GM19463 (cell line): ENCODE data around the gene TTL.
"Not testable (repeated sequence)": the region's sequence is repeated elsewhere in the genome, so short reads cannot be mapped to it uniquely, and the experiment has no call there.

Experiments
- ATAC-seq: cut with Tn5 transposase; IDR thresholded peaks from one replicate; pipeline ENCODE4 v1.9.1; 2021; ENCODE audit warnings: mild to moderate bottlenecking, moderate library complexity; ENCODE audit not compliant: unreplicated experiment

The TTL gene

GRCh38 chr2:112481528-112482233 lies at the start of gene TTL:
TSS of gene TTL (plus strand) at chr2:112482156. CDS start at chr2:112482345, 189 bp downstream.
- ATAC-seq = peak; percentile 62

DNA sequence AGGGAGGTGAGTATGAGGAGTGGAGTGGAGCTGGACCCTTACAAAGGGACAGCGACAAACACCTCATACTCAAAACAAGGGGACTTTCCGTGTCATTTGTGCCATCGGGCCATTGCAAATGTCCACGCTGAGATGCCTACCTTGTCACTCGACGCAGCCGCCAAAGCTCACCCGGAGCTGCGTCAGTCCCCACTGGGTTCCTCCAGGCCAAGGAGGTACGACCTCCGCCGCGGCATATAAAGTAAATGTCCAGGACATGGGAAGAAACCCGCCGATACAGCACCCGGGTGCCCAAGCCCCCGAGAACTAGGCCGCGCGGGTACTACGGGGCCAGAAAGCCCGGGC lies 49.6 kb upstream of the TTL start:
- not testable (repeated sequence) for ATAC-seq

DNA sequence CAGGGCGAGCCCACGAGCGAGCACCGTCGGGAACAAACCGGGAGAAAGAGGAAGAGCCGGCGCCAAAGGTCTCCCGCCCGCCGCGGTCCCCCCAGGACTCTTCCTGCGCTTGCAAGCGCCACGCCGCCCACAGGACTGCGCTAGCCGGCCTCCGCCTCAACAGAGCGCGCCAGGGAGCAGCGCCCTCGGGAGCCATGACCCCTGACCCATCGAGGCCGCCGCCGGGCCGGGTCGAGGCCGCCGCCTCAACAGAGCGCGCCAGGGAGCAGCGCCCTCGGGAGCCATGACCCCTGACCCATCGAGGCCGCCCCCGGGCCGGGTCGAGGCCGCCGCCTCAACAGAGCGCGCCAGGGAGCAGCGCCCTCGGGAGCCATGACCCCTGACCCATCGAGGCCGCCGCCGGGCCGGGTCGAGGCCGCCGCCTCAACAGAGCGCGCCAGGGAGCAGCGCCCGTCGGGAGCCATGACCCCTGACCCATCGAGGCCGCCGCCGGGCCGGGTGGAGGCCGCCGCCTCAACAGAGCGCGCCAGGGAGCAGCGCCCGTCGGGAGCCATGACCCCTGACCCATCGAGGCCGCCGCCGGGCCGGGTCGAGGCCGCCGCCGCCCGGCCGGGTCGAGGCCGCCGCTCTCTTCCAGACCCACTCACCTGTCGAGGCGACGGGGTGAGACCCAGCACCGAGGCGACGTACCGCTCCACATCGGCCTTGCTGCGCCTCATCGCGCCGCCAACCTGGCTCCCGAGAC lies 49.0 kb upstream of the TTL start:
- peak; percentile 37 for ATAC-seq

DNA sequence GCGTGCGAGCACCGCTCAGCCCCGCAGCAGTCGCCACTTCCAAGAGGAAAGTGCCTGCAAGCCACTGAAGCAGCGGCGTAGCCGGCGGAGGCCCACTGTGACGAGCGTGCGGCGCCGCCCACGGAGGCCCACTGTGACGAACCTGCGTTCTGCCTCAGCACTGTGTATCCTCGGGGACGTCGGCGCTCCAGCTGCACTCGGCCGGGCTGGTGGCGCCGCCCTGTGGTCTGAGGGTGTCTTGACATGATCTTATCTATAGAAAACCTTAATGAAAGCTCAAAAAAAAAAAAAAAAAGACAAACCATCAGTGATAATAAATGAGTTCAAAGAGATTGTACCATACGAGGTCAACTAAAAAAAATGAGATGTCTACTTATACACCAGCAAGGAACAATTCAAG lies 48.5 kb upstream of the TTL start, which contains the start of gene RGPD8:
RGPD8 (minus strand) TSS at position 166 of the 400 bp plus-strand sequence. CDS start 192 bp downstream, outside the sequence.
- ATAC-seq = peak; percentile 99

DNA sequence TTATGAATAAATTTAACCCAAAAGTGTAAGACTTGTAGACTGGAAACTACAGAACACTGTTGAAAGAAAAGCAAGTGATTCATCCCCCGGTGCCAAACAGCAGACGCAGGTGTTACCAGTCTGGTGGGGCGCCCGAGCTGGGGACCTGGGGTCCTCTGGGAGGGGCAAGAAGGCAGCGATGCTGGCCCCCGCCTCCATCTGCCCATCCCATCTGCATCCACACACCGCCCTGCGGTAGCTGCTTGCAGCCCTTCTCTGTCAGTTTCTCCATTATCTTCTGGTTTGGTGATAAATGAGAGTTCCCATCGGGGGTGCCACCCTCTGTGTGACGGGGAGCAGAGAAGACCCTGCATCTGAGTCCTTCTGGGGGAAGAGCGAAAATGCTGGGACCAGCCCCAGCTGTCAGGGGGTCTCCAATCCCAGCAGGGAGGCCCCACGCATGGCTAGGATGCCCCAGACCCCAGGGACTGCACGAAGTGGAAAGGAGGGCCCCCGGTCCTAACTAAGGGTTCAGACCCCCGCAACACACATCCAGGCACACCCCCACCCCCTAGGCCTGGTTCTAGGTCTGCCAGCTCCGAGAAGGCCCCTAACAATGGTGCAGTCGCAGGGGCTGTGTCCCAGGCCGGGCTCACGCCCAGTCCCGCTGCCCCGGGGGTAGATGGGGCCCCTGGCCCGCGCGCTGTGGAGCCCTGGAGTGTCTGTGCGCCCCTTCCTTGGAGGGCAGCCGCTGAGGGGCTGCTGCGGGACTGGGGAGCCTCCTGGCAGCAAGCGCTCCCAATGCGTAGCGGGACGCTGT lies 47.8 kb upstream of the TTL start:
- no peak for ATAC-seq

DNA sequence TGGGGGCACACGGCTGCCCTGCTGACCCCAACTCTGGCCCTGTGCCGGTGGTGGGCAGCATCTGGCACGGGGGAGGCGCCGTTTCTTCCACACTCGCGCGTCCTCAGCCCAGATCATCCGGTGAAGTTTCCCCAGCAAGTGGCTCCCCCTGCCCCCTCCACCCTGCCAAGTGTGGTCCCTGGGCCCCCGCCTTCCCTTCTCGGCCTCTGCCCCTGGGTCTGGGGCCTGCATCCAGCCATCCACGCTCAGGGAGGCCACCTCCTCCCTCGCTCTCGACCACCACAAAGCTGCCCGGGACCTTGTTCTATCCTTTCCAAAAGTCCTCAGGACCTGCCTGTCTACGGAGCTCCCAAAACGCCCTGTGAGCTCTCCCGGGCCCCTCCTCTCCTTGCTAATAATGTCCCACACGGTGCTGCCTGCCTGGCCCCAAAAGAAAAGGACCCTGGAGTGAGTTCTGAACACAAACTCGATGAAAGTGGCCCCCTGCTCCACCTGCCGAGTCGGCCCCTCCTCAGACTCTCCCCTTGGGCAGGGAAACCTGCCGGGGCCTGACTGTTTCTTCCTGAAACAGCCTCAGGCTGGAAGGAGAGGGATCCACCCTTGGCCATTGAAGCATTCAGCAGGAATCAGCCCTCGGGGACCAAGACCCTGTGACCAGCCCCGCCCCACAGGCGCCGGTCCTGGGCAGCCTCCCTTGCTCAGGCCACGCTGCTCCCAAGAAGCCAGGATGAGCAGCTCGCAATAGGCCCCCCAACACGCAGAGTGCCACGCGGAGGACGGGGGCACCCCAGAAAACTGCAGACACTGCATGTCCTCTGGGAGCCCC lies 46.9 kb upstream of the TTL start:
- ATAC-seq = not testable (repeated sequence)

GRCh38 chr2:112435716-112436431 lies 46.1 kb upstream of the TTL start:
- not testable (repeated sequence) for ATAC-seq

GRCh38 chr2:112436993-112437392 lies 45.0 kb upstream of the TTL start:
- ATAC-seq = not testable (repeated sequence)

DNA sequence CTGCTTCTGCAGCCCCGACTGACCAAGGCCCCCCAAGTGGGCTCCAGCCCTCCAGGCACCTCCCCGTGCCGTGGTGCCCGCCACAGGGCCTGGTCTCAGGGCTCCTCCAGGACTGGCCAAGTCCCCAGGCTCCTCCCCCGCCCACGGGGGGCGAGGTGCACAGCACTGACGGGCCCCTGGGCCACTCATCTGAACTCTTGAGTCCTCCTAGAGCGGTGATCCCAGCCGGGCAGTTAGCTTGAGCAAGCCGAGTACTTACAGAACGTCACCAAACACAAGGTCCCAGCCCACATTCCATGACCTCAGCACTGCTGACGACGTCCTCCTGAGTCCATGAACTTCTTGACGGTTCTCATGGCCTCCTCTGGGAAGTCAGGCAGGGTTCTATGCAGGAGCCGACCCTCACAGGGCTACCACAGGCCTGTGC lies 44.5 kb upstream of the TTL start:
- not testable (repeated sequence) for ATAC-seq

- not testable (repeated sequence) for ATAC-seq
These were observed 43.2 kb upstream of the TTL start for GRCh38 chr2:112438603-112439261.

DNA sequence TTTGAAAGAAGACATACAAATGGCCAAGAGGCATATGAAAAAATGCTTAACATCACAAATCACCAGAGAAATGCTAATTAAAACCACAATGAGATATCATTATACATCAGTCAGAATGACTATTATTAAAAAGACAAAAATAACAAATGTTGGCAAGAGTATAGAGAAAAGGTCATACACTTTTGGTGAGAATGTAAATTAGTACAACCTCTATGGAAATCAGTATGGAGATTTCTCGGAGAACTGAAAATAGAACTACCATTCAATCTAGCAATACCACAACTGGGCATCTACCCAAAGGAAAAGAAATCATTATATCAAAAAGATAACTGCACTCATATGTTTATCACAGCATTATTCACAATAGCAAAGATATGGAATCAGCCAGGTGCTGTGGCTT lies 37.7 kb upstream of the TTL start:
- not testable (repeated sequence) for ATAC-seq

- ATAC-seq = no peak
These were observed 32.1 kb upstream of the TTL start for GRCh38 chr2:112449854-112450253.

DNA sequence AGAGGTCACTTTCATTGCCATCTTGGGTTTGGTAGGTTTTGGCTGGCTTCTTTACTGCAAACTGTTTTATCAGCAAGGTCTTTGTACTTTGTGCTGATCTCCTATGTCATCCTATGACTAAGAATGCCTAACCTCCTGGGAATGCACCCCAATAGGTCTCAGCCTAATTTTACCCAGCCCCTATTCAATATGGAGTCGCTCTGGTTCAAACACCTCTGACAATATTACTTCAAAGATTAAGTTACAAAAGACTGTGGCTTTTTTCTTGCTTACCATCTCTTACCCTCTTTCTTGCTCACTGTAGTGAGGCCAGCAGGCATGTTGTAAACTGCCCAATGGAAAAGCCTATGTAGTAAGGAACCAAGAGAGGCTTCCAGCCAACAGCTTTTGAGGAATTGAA lies 30.6 kb upstream of the TTL start:
- no peak for ATAC-seq

- no peak for ATAC-seq
These were observed 27.4 kb upstream of the TTL start for GRCh38 chr2:112454586-112454985.

GRCh38 chr2:112459372-112459771 lies 22.6 kb upstream of the TTL start:
- no peak for ATAC-seq

- no peak for ATAC-seq
These were observed 19.8 kb upstream of the TTL start for GRCh38 chr2:112462178-112462577.

GRCh38 chr2:112463256-112463655 lies 18.7 kb upstream of the TTL start:
- ATAC-seq = no peak

DNA sequence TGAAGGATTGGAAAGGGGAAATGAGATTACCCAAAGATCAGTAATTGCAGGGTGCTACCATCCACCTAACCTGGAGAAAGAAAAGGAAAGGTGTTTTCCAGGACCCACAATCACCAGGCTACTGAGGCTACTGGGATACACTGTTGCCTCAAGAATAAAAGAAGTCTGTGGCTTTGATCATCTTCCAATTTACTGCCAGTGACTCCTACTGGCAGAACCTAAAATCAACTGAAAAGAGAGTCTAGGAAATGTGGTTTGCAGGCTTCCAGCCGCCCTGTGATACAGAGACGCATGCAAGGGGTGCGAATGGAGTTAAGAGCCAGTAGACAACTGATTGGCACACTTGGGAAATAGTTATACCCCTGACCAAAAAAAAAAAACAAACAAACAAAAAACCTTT lies 16.6 kb upstream of the TTL start:
- no peak for ATAC-seq

GRCh38 chr2:112472547-112473263 lies 9.3 kb upstream of the TTL start:
- no peak for ATAC-seq
